Epithelial cell of proximal tubule (primary cell): ENCODE measurements around the gene SHTN1. TPM values are rescaled to one million over a fixed set of nuclear protein-coding genes. Genes with fewer than 3 reads are reported as not detected.

ENCODE experiments used
- DNase-seq: peaks from one replicate; pipeline ENCODE4 v3.0.0-alpha.2; 2011; ENCODE audit warnings: low read depth
- H3K4me3 ChIP-seq: 2 replicates; pipeline ENCODE4 v1.5.1; 2011; ENCODE audit warnings: low read depth, mild to moderate bottlenecking, low read length
- CTCF ChIP-seq: conservative IDR thresholded peaks from 2 replicates; pipeline ENCODE4 v1.5.1; 2012; ENCODE audit warnings: low read depth, mild to moderate bottlenecking, low read length
- total RNA-seq: library from RNA; depleted of rRNA; stranded (reverse); fragments of >200 nt; gene quantifications from 2 replicates; pipeline ENCODE4 v1.2.3, GENCODE V29; 2015

Gene SHTN1
- total RNA-seq, 1 donor from 2014 or later: 15.9 TPM

GRCh38 chr10:117004227-117005025, 561 bp downstream of the SHTN1 start:
- DNase-seq: no peak
- peak overlapping the region; percentile 89 for H3K4me3 ChIP-seq
- no peak for TF ChIP-seq CTCF

- DNase-seq: no peak
- TF ChIP-seq CTCF: no peak
- no peak overlapping the region for H3K4me3 ChIP-seq
These were observed 1.7 kb downstream of the SHTN1 start for GRCh38 chr10:117003336-117003735.

- H3K4me3 ChIP-seq: no peak overlapping the region
- no peak for TF ChIP-seq CTCF
- DNase-seq: no peak
These were observed 2.8 kb downstream of the SHTN1 start for GRCh38 chr10:117002206-117002605.

GRCh38 chr10:117001144-117001543, 3.8 kb downstream of the SHTN1 start:
- no peak for TF ChIP-seq CTCF
- no peak overlapping the region for H3K4me3 ChIP-seq
- no peak for DNase-seq

- no peak for DNase-seq
- H3K4me3 ChIP-seq: no peak overlapping the region
- peak; percentile 32 for TF ChIP-seq CTCF
These were observed 4.4 kb downstream of the SHTN1 start for GRCh38 chr10:117000580-117000979.

- no peak for DNase-seq
- no peak overlapping the region for H3K4me3 ChIP-seq
- no peak for TF ChIP-seq CTCF
These were observed 6.8 kb downstream of the SHTN1 start for GRCh38 chr10:116998172-116998571.

- no peak overlapping the region for H3K4me3 ChIP-seq
- no peak for TF ChIP-seq CTCF
- no peak for DNase-seq
These were observed 8.0 kb downstream of the SHTN1 start for GRCh38 chr10:116997015-116997414.
